Common myeloid progenitor, CD34-positive (primary cell): ENCODE data around the gene ARHGAP26.
A peak's percentile ranks its signal among the peaks of the same experiment; 100 is the strongest.

Source experiments
- CTCF ChIA-PET: fragments of 350-600 bp; sonication (Branson Sonifier 250); formaldehyde crosslinking; loops from one replicate; lab custom pipeline; 2021; ENCODE audit warnings: antibody characterized with exemption; lab: Charles Lee
- POLR2A ChIA-PET: fragments of 350-600 bp; sonication (Branson Sonifier 250); formaldehyde crosslinking; loops from one replicate; lab custom pipeline; 2021; ENCODE audit warnings: antibody characterized with exemption; lab: Charles Lee
- DNase-seq, 3 donors: peaks; one replicate each; pipeline versions ENCODE4 v3.0.0 to v3.0.0-alpha.2; 2013
- H3K27ac ChIP-seq, 2 experiments: 1 replicate in 1 of 2; 2 replicates in 1 of 2; pipeline ENCODE4 v1.7.0; 2013; ENCODE audit warnings: inconsistent platforms in 2 of 2, low read length in 2 of 2, mild to moderate bottlenecking in 2 of 2, low read depth in 1 of 2, moderate library complexity in 1 of 2; ENCODE audit not compliant: severe bottlenecking in 2 of 2, insufficient read depth in 1 of 2, poor library complexity in 1 of 2
- H3K27me3 ChIP-seq, 5 experiments: replicated peaks in 2 of 5; 1 replicate in 3 of 5; 2 replicates in 2 of 5; pipeline versions ENCODE4 v1.6.1 to v1.7.0; 2013; ENCODE audit warnings: low read length in 4 of 5, mild to moderate bottlenecking in 2 of 5, moderate library complexity in 2 of 5, inconsistent platforms in 1 of 5; ENCODE audit not compliant: insufficient read depth in 5 of 5, control insufficient read depth in 4 of 5
- H3K36me3 ChIP-seq, 4 experiments: 1 replicate in 2 of 4; 2 replicates in 2 of 4; pipeline versions ENCODE4 v1.6.1 to v1.7.0; 2013; ENCODE audit warnings: low read length in 3 of 4, control low read depth in 1 of 4, mild to moderate bottlenecking in 1 of 4; ENCODE audit not compliant: control insufficient read depth in 4 of 4, insufficient read depth in 4 of 4
- H3K4me1 ChIP-seq, 4 experiments: 1 replicate in 3 of 4; 2 replicates in 1 of 4; pipeline versions ENCODE4 v1.6.1 to v1.7.1; 2013; ENCODE audit warnings: low read length in 3 of 4, mild to moderate bottlenecking in 3 of 4, control low read depth in 1 of 4, inconsistent platforms in 1 of 4, moderate library complexity in 1 of 4; ENCODE audit not compliant: control insufficient read depth in 4 of 4, insufficient read depth in 4 of 4; ENCODE audit errors: control extremely low read depth in 1 of 4
- H3K4me3 ChIP-seq, 7 experiments: 1 replicate in 4 of 7; 2 replicates in 3 of 7; pipeline versions ENCODE4 v1.5.1 to v1.7.0; 2013; ENCODE audit warnings: mild to moderate bottlenecking in 7 of 7, low read length in 6 of 7, moderate library complexity in 6 of 7, inconsistent platforms in 2 of 7, low read depth in 2 of 7, control low read depth in 1 of 7; ENCODE audit not compliant: insufficient read depth in 4 of 7, control insufficient read depth in 1 of 7; ENCODE audit errors: extremely low read depth in 1 of 7
- H3K9me3 ChIP-seq, 5 experiments: 1 replicate in 4 of 5; 2 replicates in 1 of 5; pipeline versions ENCODE4 v1.6.1 to v1.7.1; 2013; ENCODE audit warnings: low read length in 4 of 5, mild to moderate bottlenecking in 2 of 5, inconsistent platforms in 1 of 5, low read depth in 1 of 5, moderate library complexity in 1 of 5; ENCODE audit not compliant: control insufficient read depth in 4 of 5, insufficient read depth in 2 of 5; ENCODE audit errors: control extremely low read depth in 1 of 5
- WGBS: methylation state at CpG from one replicate; pipeline ENCODE4 v1.1.5; 2013; ENCODE audit not compliant: insufficient coverage; 5-methylcytosine and 5-hydroxymethylcytosine counted together

ARHGAP26 gene

GRCh38 chr5:143209881-143210395 is 439.8 kb downstream of the ARHGAP26 start:
- Histone ChIP-seq H3K36me3 (peaks cover 0 to 2% (median 0%) of the 10 kb centered on the region in 4 experiments), H3K4me1 (peaks cover 0 to 10% (median 3%) of the 10 kb centered on the region in 4 experiments), H3K4me3 (no peak overlapping the region), H3K27me3 (no peaks in the 10 kb centered on the region), H3K9me3 (no peaks in the 10 kb centered on the region), H3K27ac (no peak overlapping the region)
- POLR2A ChIA-PET, result interaction anchor here (0.6 kb wide), 1 partner anchor 116 kb away, joined by 5 read pairs; no protein-coding TSS in a partner anchor
- CTCF ChIA-PET, result interaction anchor here (0.9 to 1.1 kb wide), 3 partner anchors 15 to 101 kb away, joined by 3 to 4 read pairs (median 3); no protein-coding TSS in a partner anchor
- WGBS, result 100% methylated on average over 7 of the region's 11 CpGs
- no peak for DNase-seq

- no peaks in the 10 kb centered on the region for H3K27me3 ChIP-seq
- WGBS, result 100% methylated on average over 3 of the region's 4 CpGs
- peaks cover 0 to 10% (median 3%) of the 10 kb centered on the region in 4 experiments for H3K4me1 ChIP-seq
- no peak overlapping the region for H3K4me3 ChIP-seq
- H3K36me3 ChIP-seq, result peaks cover 0 to 2% (median 0%) of the 10 kb centered on the region in 4 experiments
- no peak overlapping the region for H3K27ac ChIP-seq
- H3K9me3 ChIP-seq, result no peaks in the 10 kb centered on the region
- ChIA-PET CTCF (interaction anchor here (1.1 kb wide), 1 partner anchor 96 kb away, joined by 3 read pairs; no protein-coding TSS in a partner anchor), POLR2A (no interaction called here)
- no peak for DNase-seq
Observed at GRCh38 chr5:143210576-143210975, 440.4 kb downstream of the ARHGAP26 start.

DNA sequence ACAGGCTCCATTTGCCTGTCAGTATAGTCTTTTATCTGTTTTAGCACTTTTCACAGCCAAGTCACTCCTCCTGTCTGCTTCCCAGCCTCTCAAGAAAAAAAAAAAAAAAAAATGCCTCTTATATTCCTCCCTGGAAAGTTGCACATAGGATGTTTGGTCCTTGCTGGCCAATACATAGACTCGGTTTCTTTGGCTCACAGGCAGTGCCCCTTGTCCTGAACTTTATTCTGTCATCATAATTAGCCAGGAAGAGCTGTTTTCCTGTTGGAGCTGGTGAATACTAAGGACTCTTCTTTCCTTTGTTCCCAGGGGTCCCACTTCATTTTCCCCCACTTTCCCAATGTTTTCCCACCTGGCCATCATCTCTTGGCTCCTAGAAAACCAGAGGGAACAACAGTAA is 442.1 kb downstream of the ARHGAP26 start:
- Histone ChIP-seq H3K27ac (no peak overlapping the region), H3K4me3 (no peak overlapping the region), H3K27me3 (no peaks in the 10 kb centered on the region), H3K4me1 (peaks cover 3 to 16% (median 11%) of the 10 kb centered on the region in 4 experiments), H3K9me3 (no peaks in the 10 kb centered on the region), H3K36me3 (peaks cover 0 to 2% (median 0%) of the 10 kb centered on the region in 4 experiments)
- CTCF ChIA-PET, result interaction anchor here (0.6 to 1.5 kb wide), 2 partner anchors 23 to 28 kb away, joined by 3 to 4 read pairs; no protein-coding TSS in a partner anchor
- DNase-seq, result no peak
- no CpG with 5 or more reads among the region's 1 CpG for WGBS
- POLR2A ChIA-PET, result no interaction called here

DNA sequence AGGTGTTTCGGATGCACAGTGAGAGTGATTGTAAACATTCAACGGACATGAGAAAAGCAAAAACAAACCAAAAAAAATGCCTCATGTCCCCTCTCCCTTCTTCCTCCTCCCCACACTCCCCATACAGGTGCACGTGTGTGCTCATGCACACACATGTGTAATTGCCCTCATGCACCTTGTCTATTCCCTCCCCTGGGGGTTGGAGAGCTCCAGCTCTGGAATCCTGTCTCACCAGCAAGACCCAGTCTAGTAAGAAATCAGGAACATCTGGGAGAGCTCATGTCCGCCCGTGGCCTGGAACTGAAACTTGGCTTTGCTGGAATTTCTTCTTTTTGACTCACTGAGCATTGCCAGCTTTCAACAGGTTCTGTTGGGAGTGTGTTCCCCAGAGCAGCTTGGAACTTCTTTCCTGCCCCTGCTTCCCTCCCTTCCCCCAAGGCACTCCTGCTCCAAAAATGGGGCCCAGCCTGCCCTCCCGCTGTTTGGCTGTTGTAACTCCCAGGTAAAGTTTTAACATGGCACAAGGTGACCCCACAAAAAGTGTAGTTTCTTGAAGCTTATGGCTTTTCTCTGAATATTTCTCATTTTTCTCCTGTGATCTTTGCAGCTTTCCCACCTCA is 443.2 kb downstream of the ARHGAP26 start:
- H3K4me1 ChIP-seq, result peaks cover 3 to 23% (median 8%) of the 10 kb centered on the region in 4 experiments
- no peaks in the 10 kb centered on the region for H3K9me3 ChIP-seq
- DNase-seq, result no peak
- CTCF ChIA-PET, result interaction anchor here (1.3 to 1.5 kb wide), 2 partner anchors 9 to 27 kb away, joined by 3 to 6 read pairs; no protein-coding TSS in a partner anchor
- no peak overlapping the region for H3K4me3 ChIP-seq
- POLR2A ChIA-PET, result no interaction called here
- H3K36me3 ChIP-seq, result peaks cover 0 to 2% (median 0%) of the 10 kb centered on the region in 4 experiments
- WGBS, result 100% methylated on average over 6 of the region's 6 CpGs
- no peak overlapping the region for H3K27ac ChIP-seq
- no peaks in the 10 kb centered on the region for H3K27me3 ChIP-seq

- no peaks in the 10 kb centered on the region for H3K27me3 ChIP-seq
- H3K4me1 ChIP-seq, result peaks cover 3 to 23% (median 8%) of the 10 kb centered on the region in 4 experiments
- H3K4me3 ChIP-seq, result no peak overlapping the region
- ChIA-PET CTCF (interaction anchor here (1.3 kb wide), 1 partner anchor 8 kb away, joined by 6 read pairs; no protein-coding TSS in a partner anchor), POLR2A (no interaction called here)
- peaks cover 0 to 2% (median 0%) of the 10 kb centered on the region in 4 experiments for H3K36me3 ChIP-seq
- no peak overlapping the region for H3K27ac ChIP-seq
- no peaks in the 10 kb centered on the region for H3K9me3 ChIP-seq
- DNase-seq, result peak in 2 of 3 donors; percentile 27 to 39
- WGBS, result 82% methylated on average over 10 of the region's 12 CpGs
Observed at GRCh38 chr5:143213851-143214363, 443.7 kb downstream of the ARHGAP26 start.

DNA sequence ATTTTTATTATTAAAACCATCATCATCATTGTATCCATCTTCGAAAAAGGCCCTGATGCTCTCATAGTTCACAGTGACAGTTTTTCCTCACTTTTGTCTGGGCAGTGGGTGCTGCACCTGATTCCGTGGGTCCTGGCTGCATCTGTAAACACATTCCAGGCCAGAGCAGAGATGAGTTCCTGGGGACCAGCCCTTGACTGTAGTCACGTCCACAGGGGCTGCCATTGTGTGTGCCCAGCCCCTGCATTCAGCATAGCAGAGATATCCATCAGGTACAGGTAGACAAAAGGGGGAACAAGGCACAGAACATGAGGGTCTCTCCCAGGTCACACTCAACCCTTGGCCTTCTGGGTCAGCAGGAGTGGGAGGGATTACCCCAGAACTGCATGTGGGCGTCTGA is 444.3 kb downstream of the ARHGAP26 start:
- Histone ChIP-seq H3K36me3 (peaks cover 0 to 2% (median 0%) of the 10 kb centered on the region in 4 experiments), H3K27ac (no peak overlapping the region), H3K4me1 (peaks cover 3 to 23% (median 8%) of the 10 kb centered on the region in 4 experiments), H3K4me3 (no peak overlapping the region), H3K9me3 (no peaks in the 10 kb centered on the region), H3K27me3 (no peaks in the 10 kb centered on the region)
- POLR2A ChIA-PET, result no interaction called here
- WGBS, result 99% methylated on average over 4 of the region's 4 CpGs
- CTCF ChIA-PET, result interaction anchor here (1.3 kb wide), 1 partner anchor 8 kb away, joined by 6 read pairs; no protein-coding TSS in a partner anchor
- no peak for DNase-seq
